Measurements from ENCODE around the gene PPAN.

Gene PPAN, protein sequence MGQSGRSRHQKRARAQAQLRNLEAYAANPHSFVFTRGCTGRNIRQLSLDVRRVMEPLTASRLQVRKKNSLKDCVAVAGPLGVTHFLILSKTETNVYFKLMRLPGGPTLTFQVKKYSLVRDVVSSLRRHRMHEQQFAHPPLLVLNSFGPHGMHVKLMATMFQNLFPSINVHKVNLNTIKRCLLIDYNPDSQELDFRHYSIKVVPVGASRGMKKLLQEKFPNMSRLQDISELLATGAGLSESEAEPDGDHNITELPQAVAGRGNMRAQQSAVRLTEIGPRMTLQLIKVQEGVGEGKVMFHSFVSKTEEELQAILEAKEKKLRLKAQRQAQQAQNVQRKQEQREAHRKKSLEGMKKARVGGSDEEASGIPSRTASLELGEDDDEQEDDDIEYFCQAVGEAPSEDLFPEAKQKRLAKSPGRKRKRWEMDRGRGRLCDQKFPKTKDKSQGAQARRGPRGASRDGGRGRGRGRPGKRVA

DNA sequence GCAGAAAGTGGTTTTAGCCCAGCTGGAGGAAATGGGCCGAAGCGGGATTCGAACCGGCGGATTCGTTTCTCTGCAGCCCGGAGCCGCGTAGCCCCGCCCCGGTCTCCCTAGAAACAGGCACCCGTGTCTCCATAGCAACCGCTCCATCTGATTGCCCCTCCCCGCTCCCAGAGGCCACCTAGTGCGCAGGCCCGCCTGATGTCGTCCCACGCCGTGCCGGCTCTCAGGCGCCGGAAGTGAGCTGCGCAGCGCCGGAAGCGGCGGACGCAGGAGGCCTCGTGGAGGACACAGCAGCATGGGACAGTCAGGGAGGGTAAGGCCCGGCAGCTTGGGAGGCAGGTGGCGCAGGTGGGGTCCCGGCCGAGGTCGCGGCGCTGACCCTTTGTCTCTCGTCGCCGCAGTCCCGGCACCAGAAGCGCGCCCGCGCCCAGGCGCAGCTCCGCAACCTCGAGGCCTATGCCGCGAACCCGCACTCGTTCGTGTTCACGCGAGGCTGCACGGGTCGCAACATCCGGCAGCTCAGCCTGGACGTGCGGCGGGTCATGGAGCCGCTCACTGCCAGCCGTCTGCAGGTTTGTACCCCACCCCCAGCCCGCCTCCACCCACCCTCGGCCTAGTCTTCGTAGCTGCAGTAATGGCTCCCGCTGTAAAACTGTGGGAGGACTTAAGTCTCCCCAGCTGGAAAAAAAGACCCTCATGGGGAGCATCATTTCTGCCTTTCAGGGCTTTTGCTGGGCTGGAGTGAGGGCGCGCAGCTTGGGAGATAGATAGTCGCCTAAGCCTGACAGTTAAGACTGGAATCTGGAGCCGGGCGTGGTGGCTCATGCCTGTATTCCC is at the start of gene PPAN:
TSS of gene PPAN (plus strand) at position 263 of the 837 bp plus-strand sequence. CDS start at position 296, 33 bp downstream.
- peak; percentile 89 for DNase-seq (ENCODE audit: low read depth)

DNA sequence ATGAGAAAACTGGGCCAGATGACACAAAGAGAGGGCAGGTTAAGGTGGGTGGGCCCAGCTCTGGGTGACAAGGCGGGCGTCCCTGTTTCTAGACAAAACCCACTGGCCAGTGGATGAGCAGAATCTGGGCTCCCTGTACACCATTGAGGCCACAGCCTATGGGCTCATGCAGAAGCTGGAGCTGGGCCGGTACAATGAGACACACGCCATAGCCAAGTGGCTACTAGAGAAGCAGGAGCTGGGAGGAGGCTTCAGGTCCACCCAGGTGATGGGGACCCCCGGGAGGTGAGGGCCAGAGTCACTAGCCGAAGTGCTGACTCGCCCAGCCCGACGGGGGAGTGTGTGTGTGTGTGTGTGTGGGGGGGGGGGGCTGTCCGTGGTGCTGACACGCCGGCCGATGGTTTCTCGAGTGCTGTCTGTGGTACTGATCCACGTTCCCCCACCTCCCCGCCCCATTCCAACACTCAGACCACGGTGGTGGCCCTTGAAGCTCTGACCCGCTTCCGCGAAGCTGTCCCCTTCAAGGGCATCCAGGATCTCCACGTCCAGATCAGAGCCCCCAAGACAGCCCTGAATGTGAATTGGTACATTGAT is 44.3 kb upstream of the PPAN start:
- no peak for DNase-seq (ENCODE audit: low read depth)

DNA sequence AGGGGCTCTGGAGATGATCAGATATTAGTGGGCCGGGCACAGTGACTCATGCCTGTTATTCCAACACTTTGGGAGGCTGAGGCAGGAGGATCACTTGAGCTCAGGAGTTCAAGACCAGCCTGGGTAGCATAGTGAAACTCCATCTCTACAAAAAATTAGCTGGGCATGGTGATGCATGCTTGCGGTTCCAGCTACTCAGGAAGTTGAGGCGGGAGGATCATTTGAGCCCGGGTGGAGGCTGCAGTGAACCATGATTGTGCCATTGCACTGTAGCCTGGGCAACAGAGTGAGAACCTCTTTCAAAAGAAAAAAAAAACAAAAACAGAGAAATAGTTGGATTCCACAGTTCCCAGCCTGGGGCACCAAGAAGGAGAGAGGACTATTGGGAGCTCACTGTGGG is 38.0 kb upstream of the PPAN start:
- DNase-seq (ENCODE audit: low read depth) = no peak

DNA sequence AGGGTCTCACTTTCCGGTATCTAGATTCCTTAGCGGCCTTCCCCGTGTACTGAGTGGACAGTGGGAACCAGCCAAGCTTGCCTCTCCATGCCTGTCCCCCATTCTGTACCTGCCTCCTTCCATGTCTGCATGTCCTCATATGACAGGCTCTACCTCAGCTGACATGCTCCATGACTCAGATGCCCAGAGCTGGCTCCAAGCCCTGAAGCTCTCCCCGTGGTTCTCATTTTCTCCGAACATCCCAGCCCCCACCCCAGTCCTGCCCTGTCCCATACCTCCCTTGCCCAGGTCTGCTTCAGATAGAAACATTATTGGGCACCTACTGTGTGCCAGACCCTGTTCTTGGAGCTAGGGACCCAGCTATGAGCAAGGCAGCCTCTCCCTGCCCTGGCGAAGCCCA is 37.1 kb upstream of the PPAN start:
- no peak for DNase-seq (ENCODE audit: low read depth)

DNA sequence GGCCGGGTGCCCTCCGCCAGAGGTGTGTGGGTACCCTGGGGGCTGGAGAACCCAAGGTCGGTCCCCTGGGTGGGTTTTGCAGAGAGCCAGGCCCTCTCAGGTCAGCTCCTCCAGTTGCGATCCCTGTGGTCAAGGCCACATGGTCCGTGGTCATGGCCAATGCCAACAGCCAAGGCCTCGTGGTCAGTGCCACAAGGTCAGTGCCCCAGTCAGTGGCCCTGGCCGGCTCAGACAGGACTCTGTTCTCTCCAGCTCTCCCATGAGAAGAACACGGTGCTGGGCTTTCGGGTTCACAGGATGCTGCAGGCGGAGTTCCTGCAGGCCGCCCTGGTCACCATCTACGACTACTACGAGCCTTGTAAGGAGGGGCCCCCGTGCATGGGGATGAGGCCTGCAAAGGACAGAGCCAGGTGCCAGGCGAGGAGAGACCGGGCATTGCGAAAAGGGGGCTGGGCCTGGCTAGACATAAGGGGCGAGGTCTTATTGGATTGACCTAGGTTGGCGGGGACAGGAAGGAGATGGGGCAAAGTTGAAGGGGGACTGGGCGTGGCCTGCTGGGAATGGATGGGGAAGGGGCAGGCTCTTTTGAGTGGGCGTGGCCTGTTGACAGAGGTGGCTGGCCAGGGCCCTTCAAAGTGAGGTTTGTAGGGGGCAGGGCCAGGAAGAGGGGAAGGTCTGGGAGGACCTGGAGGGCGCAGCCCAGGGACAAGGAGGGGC is 35.3 kb upstream of the PPAN start:
- DNase-seq (ENCODE audit: low read depth) = no peak

DNA sequence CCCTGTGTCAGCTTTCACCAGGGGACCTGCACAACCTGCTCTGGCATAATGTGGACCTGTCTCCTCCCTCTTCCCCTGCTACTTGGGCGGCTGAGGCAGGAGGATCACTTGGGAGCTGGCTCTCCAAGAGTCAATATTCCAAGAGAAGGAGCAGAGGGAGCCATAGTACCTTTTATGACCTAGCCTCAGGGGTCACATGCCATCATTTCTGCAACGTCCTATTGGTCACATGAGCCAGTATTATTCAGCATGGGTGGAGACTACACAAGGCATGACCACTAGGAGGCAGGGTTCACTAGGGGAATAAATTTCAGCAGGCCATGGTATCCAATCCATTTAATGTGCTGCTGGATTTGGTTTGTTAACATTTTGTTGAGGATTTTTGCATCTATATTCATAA is 32.0 kb upstream of the PPAN start:
- DNase-seq (ENCODE audit: low read depth) = no peak

DNA sequence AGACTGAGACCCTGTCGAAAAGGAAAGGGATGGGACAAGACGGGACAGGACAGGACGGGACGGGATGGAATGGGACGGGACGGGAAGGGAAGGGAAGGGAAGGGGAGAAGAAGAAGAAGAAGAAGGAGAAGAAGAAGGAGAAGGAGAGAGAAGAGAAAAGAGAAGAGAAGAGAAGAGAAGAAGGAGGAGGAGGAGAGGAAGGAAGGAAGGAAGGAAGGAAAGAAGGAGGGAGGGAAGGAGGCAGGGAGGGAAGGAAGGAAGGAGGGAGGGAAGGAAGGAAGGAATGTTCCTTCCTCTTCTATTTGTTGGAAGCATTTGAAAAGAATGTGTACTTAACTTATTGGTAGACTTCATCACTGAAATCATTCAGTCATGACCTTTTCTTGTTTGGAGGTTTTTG is 29.6 kb upstream of the PPAN start:
- DNase-seq (ENCODE audit: low read depth) = no peak

DNA sequence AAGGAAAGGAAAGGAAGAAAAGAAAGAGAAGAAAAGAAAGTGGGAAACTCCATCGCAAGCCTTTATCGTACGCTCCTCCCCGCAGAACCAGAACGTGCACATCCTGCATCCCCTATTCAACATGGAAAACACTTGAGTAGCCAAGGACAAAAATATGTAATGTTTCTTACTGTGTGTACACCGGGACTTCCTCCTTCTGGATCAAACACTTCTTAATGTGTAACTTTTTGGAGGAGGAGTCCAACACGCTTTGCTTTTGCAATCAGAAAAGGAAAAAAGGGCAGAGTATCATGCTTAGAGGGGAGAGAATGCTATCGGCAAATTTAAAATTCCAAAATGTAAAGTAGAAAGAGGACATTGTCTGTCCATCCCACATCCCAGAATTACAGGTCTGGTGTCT is 27.8 kb upstream of the PPAN start:
- DNase-seq (ENCODE audit: low read depth) = no peak

DNA sequence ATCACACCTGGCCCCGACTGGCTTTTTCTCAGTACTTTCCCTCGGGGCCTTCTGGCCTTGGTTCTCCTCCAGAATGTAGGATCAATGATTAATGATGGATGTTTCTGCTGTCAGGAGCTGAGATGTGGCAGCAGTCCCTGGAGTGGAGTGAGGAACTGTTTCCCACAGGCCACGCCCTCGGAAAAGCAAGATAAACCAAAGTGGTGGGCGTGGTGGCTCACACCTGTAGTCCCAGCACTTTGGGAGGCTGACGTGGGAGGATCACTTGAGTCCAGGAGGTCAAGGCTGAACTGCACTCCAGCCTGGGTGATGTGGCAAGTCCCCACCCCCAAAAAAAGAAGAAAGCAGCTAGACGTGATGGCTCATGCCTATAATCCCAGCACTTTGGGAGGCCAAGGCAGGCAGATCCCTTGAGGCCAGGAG is 27.1 kb upstream of the PPAN start:
- no peak for DNase-seq (ENCODE audit: low read depth)

DNA sequence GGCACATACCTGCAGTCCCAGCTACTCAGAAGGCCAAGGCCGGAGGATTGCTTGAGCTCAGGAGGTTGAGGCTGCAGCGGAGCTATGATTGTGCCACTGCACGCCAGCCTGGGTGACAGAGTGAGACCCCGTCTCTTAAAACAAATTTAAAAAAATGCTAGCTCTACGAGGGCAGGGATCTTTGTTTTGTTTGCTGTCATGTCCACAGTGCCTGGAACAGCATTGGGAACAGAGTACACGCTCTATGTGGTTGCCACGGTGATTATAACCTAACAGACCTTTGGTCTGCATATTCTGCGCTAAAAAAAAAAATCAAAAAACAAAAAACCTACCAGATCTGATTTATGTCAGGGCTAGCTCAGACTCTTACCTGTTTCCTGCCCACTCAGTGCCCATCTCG is 22.3 kb upstream of the PPAN start:
- DNase-seq (ENCODE audit: low read depth) = no peak

DNA sequence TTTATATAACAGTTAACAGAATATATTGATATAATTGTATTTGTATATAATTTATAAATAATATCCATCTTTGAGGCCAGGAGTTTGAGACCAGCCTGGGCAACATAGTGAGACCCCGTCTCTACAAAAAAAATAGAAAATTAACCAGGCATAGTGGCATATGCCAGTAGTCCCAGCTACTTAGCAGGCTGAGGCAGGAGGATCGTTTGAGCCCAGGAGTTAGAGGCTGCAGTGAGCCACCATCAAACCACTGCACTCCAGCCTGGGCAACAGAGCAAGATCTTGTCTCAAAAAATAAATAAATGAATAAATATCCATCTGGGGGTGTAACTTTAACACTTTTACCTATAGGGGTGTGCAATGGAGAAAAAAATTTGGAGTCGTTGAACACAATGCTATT is 21.4 kb upstream of the PPAN start:
- DNase-seq (ENCODE audit: low read depth) = no peak

DNA sequence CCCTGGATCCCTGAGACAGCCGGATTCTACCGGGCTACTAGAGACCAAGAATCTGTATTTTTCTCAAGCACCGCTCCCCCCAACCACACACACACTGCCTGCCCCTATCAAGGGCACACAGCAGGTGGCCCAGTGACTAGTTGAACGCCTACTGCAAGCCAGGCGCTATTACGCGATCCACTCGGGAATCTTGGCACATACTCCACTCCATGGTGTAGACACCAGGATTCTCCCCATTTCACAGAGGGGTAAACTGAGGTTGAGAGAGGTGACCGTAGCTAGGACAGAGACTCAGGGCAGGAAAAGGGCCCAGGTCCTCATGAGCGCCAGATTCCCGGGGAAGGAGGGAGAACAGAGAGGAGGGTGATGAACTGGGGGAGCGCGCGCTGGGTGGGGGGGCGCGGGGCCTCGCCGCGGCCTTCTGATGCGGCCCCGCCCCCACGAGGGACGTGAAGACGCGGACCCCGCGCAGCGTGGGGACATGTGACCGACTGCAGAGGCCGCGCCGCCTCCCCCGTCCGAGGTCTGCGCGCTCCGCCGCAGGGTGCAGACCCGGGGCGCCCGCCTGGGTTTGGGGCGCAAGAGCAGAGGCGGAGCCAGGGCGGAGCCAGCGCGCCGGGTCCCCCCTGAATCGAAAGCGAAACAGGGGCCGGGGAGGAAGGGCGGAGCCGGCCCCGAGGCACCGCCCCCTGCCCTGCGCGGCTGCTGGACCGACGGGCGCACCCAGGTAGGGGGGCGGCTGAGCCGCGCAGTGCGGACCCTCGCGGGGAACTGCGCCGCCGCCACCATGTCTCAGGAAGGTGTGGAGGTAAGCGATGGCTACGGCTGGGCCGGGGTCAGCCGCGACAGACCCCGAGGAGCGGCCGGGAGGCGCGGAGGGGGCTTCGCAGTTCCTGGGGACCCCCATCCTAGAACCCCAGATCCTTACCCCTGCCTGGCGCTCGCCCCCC is 20.2 kb upstream of the PPAN start, which contains the start of gene SHFL:
TSS of gene SHFL (plus strand) at position 677 of the 950 bp plus-strand sequence. CDS start at position 788, 111 bp downstream.
- no peak for DNase-seq (ENCODE audit: low read depth)

DNA sequence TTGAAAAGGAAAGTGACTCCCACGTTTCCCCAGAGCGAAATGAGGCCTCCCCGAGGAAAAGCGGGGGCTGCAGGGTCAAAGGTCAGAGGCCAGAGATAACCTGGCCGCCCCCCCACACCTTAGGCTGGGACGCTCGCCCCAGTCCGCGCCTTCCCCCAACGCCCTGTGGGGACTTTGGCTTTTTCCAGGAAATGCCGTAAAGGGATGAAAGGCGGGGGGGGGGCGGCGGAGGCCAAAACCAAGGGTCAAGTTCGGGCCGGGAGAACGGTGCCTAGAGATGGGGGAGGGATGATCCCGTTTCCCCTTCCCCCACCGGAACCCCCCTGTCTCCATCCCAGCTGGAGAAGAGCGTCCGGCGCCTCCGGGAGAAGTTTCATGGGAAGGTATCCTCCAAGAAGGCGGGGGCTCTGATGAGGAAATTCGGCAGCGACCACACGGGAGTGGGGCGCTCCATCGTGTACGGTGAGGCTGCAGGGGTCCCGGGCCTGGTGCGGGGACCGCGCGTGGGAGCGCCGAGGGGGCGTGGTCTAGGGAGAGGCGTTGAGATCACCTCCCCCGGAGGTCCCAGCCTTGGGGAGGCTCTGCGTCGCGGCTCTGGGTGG is 19.5 kb upstream of the PPAN start:
- no peak for DNase-seq (ENCODE audit: low read depth)

DNA sequence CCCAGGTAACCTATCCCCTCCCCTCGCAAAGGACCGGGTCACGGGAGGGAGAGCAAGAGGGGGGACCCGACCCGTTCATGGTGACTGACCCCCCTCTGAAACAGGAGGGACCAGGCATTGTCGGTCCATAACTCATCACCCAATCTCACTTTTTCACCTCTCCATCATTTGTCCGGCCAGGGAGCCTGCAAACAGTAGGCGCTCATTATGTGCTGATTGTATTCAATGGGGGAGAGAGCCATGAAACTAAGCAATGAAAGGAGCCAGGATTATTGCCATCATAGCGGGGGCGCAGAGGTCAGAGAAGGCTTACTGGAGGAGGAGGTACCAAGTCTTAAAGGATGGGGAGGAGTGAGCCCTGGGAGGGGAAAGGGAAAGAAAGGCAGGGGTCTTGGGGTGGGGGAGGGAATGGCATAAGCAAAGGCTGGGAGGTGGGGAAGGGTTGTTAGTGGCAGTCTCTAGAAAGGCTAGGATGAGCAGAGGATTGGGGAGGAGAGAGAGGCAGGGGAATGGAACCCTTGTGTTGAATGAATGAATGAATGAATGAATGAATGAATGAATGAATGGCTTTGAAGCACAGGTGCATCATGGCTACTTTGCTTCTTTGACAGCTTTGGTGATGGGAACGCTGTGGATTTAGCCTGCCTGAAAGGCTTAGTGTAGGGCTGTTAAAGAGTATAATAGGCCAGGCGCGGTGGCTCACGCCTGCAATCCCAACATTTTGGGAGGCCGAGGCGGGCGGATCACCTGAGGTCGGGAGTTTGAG is 18.7 kb upstream of the PPAN start:
- DNase-seq (ENCODE audit: low read depth) = no peak

DNA sequence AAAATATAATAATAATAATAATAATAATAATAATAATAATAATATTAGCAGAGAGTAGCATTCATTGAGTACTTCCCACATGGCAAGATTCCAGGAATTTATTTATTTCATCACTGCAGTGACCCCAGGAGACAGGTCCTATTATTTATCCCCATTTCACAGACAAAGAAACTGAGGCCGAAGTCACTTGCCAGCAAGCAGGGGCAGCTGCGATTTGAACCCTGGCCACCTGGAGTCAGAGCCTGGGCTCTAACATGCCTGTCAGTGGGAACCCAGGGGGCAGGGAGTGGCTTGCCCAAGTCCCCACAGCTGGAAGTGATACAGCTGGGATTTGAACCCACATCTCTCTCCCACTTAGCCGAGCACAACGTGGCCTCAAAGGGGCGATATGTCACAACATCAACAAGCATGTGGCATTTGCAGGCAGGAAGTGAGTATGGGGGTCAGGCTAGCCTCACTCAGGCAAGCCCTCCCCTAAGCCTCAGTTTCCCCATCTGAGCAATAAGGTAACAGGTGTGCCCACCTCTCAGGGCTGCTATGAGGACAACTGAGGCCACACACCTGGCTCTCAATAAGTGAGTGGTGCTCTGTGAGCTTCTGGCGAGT is 17.1 kb upstream of the PPAN start:
- DNase-seq (ENCODE audit: low read depth) = no peak

DNA sequence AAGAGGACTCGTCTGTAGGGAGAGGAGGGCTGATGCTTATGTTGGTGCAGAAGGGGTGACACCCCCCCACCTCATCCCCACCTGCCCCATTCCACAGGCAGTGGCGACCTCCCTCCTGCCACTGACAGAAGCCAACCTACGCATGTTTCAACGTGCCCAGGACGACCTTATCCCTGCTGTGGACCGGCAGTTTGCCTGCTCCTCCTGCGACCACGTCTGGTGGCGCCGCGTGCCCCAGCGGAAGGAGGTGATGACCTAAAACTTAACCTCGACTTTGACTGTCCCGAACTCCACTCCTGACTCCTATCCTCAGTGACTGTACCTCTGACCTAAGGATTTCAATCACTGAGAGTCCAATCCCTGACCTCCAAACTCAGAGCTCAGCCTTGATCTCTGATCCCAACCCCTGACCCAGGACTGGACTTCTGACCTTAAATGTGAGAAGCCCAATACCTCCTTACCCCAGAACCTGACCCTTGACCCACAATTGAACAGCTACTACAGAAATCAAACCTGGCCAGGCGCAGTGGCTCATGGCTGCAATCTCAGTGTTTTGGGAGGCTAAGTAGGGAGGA is 16.3 kb upstream of the PPAN start:
- no peak for DNase-seq (ENCODE audit: low read depth)

DNA sequence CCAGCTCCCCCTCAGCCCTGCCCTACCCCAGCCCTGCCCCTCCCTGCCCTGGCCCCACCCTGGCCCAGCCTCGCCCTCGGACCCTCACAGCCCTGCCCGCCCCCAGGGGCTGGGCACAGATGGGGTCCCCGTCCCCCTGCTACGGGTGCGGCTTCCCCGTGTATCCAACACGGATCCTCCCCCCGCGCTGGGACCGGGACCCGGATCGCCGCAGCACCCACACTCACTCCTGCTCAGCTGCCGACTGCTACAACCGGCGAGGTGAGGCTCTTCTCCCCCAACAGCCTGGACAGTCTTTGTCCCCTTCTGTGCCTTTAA is 14.8 kb upstream of the PPAN start:
- DNase-seq (ENCODE audit: low read depth) = no peak

DNA sequence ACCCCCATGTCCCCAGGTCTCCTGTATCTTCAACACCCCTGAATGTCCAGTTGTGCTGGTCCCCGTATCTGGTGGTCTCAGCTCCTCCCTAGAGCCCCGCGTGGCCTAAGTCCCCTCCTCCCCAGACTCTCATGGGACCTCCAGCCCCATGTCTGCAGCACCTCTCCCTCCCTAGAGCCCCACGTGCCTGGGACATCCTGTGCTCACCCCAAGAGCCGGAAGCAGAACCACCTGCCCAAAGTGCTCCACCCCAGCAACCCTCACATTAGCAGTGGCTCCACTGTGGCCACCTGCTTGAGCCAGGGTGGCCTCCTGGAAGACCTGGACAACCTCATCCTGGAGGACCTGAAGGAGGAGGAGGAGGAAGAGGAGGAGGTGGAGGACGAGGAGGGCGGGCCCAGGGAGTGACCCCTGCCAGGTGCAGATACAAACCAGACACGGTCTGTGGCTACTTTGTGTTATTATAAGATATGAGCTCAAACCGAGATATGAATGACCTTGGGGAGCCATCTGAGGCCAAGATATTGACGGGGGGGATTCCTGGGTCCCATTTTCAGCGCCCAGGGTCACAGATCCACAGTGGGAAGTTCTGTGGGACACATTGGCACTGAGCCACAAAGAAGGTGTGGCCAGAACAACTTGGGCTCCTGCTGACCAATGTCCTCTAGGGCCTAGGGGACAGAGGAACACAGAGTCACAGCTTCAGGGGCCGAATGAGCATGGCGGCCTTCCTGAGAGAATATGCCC is 14.1 kb upstream of the PPAN start:
- DNase-seq (ENCODE audit: low read depth) = no peak
